ENCODE results near the gene FAM234B.
"Not testable (repeated sequence)": the region's sequence is repeated elsewhere in the genome, so short reads cannot be mapped to it uniquely, and the experiment has no call there.

The FAM234B gene

DNA sequence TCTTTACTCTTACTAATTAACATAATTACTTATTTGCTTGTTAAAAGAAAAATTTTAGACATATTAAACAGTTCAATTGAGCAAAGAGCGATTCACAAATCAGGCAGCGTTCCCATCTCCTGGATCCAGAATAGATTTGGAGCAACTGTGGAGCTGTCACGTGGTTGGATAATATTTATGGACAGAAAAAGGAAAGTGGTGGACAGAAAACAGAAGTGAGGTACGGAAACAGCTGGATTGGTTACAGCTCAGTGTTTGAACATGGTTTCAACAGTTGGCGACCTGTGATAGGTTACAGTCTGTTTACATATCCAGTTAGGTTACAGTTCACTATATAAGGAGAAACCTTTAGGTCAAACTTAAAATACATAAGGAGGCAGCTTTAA lies 19.7 kb upstream of the FAM234B start:
- DNase-seq = no peak

DNA sequence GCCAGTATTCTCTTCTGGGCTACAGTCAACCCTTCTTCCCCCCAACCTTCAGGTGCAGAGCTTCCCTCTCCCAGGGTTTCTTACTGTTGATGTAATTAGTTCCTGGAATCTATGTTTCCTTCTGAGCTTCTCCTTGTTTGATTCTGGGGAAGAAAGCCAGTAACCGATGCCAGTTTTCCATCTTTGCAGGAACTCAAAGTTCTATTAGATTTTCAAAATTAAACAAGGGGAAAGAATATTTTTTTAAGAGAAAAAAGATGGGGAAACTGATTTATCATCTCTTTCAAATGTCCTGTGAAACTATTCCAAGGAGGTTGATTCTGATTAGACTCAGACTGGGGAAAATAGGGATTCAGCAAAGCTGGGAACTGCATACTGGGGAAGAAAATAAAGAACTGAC lies 17.9 kb upstream of the FAM234B start:
- no peak for DNase-seq

DNA sequence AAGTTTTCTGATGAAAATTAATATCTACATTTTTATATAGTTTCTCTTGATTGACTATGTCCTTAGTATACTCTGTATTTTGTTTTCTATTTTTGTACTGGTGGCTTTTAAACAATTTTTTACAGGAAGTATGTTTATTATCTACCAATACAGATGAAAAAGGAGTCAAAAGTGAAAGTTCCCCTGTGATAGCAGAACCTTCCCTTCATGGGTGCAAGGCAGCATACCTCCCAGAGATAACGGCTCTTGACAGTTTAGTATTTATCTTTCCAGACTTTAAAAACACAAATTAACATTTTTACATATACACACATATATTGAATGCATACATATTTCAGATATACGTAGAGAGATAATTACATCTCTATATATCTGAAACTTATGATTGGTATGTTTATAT lies 17.1 kb upstream of the FAM234B start:
- DNase-seq = no peak

DNA sequence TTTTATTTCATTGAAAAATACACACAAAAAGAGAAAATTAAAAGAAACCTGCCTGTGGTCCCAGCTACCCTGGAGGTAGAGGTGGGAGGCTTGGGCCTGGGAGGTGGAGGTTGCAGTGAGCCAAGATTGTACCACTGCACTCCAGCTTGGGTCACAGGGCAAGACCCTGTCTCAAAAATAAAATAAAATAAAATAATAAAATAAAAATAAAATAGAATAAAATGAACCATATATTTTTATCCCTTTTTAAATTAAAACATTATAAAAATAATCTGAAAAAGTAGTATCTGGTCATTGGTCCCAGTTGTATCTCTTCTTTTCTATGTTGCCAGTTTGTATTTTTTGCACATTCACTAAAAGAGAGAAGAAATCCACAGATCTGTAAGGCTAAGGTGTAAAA lies 16.7 kb upstream of the FAM234B start:
- DNase-seq = no peak

DNA sequence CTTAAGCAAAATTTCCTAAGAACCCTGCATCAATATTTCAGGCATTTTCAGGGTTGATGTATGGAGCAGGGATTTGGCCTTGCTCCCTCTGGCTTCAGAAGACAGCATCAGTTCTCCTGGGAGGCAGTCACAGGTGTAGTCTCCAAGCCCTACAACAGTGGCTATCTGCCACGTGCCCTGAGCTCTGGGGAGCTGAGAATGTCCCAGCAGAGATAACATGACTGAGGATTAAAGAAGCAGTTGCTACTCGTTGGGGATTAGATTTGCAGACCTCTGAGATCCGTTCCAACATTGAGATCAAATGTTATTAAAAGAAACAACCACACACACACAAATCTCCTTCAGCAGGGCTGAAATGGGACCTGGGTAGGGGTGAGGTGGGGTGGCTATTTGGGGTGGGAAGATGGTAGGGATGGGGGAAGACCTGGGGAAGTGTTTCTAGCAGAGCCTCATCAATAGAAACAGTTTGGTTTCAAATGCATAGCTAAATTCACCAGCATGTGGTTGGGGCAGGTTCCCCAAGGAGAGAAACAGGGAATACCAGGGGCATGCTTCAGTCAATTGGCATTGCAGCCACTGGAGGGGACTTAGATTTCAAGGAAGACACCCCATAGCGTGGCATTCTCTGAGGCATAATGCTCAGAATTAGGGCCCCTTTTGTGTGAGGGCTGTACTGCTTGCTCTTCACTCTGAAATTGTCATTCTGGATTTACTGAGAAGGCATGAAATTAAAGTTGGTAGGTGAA lies 15.2 kb upstream of the FAM234B start:
- DNase-seq = no peak

DNA sequence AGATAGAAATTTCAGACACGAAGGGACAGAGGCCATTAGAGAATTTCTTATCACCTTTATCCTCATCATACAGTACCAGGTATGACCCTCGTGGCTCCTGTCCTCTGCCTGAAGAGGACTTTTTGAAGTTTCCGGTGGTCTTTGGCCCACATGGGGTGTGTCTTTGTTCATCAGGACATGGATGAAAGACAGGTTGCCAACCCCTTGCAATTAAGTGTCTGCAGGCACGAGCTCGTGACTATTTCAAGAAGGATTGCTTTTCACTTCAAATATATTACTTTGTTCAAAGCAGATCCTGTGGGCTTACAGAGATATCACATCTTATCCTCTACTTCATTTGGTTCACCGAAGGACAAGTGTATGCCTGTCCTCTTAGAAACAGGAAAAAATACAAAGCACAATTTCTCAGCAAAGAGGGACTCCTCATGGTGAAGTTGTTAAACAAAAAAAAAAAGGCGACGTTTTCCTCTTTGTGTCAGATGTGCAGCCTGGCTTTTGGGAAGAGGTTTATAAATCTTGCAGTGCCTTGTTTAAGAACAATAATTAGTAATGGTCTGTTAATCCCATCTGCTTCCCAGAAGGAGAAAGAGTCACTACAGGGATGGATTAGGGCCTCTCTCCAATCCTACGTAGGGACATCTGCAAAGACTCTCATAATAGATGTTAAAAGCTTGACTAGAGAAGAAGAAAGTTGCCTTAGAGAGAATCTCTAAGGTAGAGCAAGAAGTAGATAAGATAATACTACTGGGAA lies 13.5 kb upstream of the FAM234B start:
- no peak for DNase-seq

DNA sequence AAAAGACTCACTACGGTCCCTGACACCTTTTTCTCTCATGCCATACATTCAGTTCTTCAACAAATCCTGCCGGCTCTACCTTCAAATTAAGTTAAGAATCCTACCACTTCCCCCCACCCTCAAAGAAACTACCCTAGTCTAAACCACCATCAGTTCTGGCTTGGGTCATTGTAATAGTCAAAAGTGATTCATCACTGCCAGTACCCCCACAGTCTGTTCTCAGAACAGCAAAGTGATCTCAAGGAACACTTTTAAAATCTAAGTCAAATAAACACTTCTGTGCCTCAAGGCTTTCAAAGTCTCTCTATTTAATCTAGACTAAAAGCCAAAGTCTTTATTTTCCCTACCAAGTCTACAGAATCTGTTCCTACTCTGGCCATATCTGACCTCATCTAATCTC lies 12.0 kb upstream of the FAM234B start:
- DNase-seq = no peak

DNA sequence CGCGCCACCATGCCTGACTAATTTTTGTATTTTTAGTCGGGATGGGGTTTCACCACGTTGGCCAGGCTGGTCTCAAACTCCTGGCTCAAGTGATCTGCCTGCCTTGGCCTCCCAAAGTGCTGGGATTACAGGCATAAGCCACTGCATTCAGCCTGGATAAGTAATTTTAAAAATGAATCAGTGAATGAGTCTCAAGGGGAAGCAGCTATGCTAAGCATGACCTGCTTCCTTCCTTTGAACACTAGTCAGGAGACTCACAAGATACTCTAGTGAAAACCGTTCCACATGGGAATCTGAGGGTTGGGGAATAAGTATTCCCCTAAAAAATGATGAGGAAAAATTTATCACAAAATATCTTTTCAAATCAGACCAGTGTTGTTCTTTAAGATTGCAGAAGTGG lies 10.7 kb upstream of the FAM234B start:
- DNase-seq = no peak

DNA sequence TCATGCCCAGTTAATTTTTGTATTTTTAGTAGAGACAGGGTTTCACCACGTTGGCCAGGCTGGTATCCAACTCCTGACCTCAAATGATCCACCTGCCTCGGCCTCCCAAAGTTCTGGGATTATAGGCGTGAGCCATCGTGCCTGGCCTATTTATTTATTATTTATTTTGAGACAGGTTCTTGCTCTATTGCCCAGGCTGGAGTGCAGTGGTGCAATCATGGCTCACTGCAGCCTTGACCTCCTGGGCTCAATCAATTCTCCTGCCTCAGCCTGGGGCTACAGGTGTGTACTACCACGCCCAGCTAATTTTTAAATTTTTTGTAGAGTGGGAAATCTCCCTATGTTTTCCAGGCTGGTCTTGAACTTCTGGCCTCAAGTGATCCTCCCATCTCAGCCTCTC lies 8.8 kb upstream of the FAM234B start:
- DNase-seq = not testable (repeated sequence)

DNA sequence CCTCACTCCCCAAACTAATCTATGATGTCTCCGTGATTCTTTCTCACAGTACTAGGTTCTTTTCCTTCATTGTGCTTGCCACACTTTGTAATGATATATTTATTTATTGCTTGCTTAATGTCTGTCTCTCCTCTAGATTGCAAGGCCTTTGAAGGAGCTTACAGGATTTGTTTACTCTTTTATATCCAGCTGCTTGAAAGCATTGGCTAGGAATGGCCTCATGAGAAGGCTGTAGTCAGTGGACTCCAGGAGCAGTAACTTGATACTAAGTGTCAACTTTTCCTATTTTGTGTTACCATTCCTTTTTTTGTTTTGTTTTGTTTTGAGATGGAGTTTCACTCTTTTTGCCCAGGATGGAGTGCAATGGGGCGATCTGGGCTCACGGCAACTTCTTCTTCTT lies 7.3 kb upstream of the FAM234B start:
- DNase-seq = no peak

DNA sequence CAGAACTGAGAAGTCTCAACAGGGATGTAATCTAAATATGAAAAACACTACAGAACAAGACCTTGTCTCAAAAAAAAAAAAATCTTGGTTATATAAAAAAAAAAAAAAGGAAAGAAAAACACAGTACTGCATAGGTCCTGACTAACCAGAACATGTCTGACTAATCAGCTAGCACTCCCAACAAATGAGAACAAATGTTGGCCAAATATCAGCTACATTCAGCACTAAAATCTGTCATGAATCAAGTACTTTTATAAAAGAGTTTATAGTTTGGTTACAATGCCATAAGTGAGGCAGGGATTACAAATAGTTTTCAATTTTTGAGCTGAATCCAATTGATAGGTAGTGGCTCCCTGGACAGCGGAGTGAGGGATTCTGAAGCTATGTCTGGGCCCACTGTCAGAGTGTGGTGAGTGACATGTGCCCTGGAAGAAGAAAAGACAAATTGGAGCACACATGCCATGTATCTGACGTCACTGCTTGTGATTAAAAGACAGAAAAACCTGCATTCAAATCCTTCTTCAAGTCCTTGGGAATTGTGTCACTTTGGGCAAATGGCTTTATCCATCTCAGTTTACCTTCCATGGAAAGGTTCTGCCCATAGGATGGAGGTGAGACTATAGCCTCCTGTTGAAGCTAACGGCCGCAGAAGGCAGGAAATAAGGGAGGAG lies 5.6 kb upstream of the FAM234B start:
- no peak for DNase-seq

DNA sequence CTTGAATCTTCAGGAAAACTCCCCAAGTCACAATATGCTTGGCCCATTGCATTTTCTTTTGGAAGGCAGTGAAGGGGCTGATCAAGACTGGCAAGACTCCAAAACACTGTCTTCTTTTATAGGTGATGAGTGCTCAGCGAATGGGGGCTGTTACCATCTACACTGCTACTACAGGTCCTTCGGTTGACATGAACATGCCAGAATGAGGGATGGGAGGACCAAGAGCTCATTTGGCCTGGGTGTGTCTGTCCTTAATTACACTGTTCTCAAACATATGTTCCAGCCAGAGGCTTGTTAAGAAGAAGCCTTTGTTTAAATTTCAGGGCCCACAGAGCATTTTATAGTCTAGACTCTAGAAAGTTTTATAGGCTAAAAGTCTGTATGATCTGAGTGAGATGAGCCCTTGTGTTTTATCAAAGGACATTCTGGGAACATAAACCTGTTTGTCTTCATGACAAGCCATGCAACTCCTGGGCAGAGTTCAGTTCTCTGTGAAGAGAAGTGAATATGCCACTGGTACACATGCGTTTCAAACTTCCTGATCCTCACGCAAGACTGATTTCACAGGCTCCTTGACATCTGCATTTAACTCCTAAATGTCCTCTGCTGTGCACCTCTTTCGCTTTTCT lies 4.7 kb upstream of the FAM234B start:
- DNase-seq = no peak

DNA sequence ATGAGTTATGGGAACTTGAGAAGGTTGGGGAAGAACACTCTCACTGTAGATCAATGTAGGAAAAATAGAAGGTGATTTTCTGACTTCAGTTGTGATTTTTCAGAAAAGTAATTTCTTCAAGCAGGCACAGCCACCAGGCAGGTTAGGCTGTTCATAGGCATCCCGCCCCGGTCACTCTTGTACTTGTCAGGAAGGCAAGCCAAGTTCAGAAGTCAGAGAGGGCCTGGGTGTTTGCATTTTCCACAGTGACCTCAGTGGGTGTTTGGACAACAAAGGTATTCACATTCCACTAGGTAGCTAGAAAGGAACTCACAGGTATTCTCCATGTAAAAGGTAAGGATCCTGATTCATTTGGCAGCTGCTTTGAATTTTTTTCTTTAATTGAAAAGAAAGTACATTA lies 3.0 kb upstream of the FAM234B start:
- no peak for DNase-seq

DNA sequence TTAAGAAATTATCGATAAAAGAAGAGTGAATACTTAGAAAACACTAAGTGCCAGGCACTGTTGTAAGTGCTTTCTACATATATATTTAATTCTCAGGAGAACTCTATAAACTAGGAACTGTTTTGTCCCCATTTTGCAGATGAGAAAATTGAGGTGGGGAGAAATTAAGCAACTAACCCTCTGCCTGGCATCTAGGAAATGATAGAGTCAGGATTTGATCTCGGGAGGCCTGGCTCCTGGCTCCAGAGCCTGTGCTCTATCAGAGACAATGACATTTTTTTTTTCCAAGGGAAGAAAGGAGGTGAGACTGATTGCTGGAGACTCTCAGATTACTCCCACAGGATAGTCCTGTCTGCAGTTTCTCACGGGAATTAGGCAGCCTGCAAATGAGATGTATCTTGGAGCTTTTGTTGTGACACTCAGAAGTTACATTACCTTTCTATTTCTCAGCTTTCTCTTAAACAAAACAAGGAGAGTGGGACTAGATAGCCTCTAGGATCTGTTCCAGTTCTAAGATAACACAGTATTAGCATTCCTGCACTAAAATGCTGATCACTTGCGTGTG lies 1.4 kb upstream of the FAM234B start:
- no peak for DNase-seq

DNA sequence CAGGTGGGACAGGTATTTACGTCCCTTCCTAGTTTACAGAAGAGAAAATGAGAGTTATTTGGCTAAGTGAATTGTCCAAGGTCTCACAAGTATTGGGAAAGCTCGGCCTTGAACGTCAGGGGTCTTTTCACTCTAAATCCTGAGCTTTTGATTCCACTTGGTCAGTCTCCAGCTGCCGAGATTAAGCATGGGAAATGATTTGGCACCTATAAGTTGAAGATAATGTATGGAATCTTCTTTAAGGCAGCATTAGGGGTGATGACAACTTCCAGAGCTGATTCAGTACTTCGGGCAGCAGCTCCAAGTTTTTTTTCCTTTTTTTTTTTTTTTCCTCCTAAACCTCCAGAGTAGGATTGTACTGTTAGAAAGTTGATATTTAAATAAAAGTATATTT lies 722 bp downstream of the FAM234B start:
- DNase-seq = no peak

DNA sequence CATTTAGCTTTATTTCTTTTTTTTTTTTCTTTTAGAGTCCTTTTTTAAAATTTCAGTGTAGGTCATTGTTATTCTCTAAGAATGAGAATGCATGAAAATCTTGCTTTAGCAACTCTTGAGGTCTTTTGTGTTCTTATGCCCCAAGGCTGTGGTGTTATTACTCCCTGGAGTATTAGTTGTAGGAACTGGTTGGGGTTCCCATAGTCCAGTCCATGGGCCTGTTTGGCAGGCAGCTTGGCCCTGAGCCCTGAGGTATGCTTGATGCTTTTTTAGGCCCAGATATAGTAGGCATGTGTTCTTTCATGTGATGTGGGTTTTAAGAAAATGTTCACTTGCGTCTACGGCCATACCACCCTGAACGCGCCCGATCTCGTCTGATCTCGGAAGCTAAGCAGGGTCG lies 1.6 kb downstream of the FAM234B start:
- DNase-seq = no peak

DNA sequence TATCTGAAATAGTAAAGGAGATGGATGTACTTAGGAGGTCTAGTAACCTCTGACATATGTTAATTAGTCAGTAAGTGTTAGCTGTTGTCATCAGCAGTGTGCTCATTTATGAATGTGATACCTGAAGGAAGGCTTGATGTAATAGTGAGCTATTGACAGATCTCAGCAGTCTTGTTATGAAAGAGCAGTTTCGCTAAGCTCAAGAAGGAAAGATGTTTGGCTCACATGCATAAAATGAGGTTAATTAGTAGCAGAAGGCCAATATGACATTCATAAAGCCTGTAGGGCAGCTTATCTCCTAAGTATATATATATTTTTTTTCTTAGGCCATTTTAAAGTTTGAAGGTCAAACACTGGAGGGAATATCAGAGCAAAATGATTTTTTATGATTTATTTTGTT lies 2.8 kb downstream of the FAM234B start:
- no peak for DNase-seq

DNA sequence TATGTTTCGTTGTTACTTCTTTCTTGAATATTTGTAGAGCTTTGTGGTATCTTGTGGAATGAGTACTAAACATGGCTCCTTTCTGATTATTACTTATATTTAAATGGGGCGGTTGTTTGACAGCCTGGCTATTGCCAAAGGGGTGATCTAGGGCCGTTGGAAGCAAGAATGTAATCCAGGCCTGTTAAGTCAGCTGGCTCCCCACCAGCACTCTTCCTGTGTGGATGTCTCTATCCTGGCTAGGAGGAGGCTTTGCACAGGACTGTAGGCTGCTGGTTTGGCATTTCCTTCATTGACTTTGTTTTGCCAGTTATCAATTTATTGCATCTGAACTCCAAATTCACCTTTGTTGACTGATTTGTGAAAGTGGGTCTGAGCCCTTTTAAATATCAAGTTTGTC lies 5.6 kb downstream of the FAM234B start:
- DNase-seq = no peak

DNA sequence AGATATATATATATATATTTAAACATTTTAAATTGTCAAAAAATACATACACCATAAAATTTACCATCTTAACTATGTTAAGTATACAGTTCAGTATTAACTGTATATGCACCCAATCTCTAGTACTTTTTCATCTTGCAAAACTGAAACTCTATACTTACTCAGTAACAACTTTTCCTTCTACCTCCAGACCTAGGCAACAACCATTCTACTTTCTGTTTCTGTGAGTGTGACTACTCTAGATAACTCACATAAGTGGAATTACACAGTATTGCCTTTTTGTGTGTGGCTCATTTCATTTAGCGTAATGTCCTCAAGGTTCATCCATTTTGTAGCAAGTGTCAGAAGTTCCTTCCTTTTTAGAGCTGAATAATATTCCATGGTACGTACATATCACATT lies 8.2 kb downstream of the FAM234B start:
- DNase-seq = no peak

DNA sequence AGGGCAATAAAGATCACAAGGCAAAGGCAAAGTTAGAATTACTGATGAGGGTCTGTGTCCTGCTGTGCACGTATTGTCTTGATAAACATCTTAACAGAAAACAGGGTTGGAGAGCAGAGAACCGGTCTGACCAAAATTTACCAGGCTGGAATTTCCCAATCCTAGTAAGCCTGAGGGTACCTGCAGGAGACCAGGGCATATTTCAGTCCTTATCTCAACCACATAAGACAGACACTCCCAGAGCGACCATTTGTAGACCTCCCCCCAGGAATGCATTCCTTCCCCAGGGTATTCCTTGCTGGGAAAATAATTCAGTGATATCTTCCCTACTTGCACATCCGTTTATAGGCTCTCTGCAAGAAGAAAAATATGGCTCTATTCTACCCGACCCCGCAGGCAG lies 9.4 kb downstream of the FAM234B start:
- not testable (repeated sequence) for DNase-seq

DNA sequence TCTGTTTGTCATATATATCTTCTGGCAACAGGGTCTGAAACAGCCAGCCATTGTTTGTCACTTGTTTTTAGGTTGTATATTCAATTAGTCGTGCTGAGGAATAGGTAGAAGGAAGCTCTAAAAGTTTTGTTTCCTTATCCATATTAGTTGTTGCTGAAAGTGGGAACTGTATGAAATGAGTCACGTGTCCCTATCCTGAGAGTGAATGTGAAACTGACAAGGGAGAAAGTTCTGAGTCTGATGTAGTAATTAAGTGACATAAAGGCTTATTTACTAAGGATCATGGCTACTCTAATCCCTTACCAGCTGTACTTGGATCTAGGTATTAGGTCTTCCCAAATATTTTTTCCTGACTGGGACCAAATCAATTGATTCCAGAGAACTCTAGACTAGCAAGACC lies 16.4 kb downstream of the FAM234B start:
- DNase-seq = no peak

DNA sequence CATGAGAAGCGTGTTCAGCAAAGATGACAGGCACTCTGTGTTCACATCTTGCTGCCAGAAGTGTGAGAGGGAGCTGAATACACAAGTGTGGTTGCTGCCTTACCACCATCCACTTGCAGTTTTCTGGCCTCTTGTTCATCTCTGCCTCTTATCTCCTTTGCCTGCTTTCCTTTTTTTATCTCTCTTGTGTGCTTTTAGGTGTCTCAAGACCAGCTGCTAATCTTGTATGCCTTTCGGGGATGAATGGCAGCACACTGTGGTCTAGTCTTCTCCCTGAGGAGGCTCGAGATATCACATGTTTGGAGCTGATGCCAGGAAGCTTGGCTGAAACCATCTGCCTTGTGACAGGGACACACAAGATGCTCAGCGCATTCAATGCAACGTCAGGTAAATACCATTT lies 17.2 kb downstream of the FAM234B start:
- DNase-seq = no peak

DNA sequence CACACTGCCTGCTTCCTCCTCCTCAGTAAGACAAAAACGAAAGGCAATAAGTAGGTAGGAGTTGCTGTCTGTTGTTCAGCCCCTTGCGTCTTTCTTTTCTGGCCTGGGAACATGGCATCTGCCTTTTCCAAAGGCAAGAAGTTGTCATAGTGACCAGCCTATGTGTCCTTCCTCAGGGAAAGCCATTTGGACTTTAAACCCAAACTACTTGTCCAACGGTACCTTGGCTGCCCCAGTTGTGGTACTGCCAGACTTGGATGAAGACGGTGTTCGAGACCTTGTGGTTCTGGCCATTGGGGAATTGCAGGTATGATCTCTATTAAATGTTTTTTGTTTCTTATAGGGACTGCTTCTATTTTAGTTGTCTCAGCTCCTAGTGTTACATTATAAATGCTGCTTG lies 18.5 kb downstream of the FAM234B start:
- no peak for DNase-seq
